Brain pericyte (primary cell): ENCODE measurements around the gene SHROOM3.
A peak's percentile ranks its signal among the peaks of the same experiment; 100 is the strongest.

Experiments used
- DNase-seq: peaks from one replicate; pipeline ENCODE4 v3.0.0-alpha.2; 2012; ENCODE audit warnings: low read depth, low spot score

The SHROOM3 gene

GRCh38 chr4:76569225-76569624, 134.2 kb downstream of the SHROOM3 start:
- DNase-seq, result no peak

GRCh38 chr4:76569706-76570105, 134.7 kb downstream of the SHROOM3 start:
- DNase-seq, result no peak

DNA sequence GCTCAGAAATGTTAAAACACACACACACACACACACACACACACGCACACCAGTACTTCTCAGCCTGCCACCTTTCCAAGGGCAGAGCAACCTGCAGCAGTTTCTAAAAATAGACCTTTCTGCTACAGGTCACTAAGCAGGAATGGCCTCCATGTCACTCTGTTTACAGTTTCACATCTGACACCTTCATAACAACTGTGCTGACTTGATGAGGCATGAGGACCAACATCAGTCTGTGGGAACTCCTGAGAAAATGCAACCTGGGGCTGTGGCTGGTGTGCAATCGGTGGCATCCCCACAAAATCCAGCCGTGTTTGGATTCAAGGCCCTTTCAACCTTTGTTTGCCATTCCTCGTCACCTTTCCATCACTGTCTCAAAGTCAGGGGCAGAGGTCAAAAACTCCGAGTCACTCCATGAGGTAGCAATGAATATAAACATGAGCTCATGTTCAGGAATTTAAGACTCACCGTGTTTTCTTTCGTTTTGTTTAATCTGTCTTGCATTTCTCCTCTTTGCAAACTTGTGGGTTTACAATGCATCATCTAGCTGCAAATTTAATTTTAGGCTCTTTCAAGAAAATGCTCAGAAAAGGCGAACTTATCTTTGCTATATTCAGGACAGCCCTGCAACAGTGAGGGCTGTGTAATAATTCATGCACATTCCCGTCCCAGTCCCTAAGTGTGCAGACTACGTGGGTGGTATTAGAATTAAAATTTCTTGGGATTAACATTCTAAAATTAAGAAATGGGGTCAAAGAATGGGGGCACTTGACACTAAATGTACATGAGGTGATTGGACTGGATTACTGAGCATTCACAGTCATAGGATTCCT, 135.3 kb downstream of the SHROOM3 start:
- DNase-seq, result no peak

DNA sequence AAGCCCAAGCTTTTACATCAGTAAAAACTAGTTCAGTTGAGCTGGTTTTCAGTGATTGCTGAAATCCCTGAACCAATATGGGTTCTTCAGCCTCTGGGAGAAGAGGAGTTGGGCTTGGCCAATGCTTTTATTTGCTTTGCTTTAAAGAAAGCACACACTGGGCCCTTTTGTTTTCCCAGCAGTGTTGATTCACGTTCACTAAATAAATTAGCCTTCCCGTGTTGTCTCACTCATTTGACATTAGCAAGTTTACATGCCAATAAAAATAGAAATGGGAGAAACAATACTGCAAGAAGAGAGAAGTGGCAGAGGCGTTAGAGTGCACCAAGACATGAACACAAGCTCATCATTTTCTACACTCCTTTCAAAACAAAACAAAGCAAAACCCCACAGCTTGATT, 136.2 kb downstream of the SHROOM3 start:
- peak; percentile 34 for DNase-seq

DNA sequence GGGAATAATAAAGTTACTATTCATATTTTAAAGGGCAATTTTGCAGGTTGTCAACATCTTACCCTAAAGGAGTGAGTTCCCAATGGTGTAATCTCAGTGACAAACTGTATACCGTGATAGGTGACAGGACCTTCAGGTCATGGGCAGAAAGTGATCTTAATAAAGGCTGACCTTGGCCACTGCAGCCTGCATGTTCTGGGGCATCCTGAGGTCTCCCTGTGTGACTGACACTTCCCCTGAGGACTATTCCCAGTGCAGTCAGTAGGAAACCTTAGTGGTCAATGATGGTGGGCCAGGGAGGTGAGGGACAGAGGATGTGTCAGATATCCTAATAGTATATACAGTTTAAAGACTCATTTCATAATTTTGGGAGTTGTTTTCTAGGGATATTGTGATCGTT, 137.2 kb downstream of the SHROOM3 start:
- DNase-seq, result no peak

GRCh38 chr4:76576824-76577223, 141.8 kb downstream of the SHROOM3 start:
- no peak for DNase-seq

- DNase-seq, result no peak
Measured at GRCh38 chr4:76578002-76578560, 143.1 kb downstream of the SHROOM3 start.

DNA sequence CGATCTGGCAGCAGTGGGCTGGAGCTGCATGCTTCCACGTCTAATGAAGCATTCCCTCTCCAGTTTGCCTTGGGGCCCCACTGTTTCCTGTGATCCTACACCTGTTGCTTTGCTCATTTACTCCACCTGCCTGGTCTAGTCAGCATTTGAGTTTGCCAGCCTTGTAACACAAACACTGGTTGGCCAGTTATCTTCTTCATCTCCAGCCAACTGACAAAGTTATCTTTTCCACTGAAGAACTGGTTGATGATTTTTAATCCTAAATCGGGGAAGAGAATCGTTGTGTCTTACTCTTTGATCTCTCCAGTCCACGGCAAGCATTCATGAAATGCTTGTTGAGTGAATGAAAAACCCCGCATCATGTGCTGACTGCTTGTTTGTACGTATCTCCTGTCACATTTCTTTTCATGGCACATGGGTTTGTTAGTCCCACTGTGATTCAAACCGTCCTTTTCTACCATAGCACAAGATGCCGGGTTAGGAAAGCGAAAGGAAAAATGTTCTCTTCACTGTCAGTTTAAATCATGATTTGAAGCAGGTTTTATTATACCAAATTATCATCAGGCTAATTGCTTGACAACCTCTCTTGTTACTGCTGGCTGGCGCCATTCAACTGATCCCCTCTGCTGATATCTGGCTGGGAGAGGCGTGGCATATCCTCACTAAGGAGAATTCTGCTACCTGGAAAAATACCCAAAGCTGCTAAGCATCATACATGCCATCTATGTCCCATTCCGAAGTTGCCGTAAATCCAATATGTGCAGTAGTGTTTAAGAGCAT, 144.8 kb downstream of the SHROOM3 start:
- no peak for DNase-seq

DNA sequence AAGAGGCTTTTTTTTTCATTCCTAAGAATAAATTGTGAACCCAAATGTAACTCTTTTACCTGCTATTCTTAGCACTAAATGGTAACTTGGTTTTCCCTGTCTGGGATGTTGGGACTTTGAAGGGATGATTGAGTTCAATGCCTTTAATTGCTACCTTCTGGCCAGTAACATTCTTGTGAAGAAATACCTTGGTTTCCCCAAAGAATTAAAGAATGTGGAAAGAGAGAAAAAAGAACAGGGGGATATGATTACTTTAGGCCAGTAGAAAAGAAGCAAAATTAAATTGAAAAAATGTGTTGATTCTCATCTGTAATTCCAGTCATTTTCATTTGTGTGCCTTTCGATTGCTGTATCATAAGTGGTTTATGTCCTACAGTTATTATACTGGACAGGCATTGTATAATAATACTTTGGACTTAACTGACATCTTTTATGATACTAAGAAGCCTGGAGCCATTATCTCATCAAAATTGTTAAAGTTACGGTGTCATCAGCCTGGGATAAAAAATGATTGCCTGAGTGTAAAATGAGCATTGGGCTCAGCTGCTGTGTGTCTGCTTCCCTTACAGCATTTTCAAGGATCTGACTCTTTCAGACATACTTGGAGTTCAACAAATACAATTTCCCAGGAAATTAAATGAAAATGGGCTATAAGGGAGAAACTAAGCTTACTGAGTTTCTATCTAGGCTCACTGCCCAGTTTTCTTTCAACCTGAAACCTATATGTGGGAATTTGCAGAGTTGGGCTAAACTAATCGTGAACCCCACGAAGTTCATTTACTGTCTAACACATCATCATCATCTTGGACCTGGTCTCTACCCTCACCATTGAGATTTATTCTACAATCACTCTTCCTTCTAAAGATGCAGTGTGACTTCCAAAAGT, 146.3 kb downstream of the SHROOM3 start:
- no peak for DNase-seq

GRCh38 chr4:76582074-76582816, 147.2 kb downstream of the SHROOM3 start:
- no peak for DNase-seq

- no peak for DNase-seq
Measured at GRCh38 chr4:76582817-76583087, 147.7 kb downstream of the SHROOM3 start.

GRCh38 chr4:76584241-76585152, 149.5 kb downstream of the SHROOM3 start:
- DNase-seq, result no peak

DNA sequence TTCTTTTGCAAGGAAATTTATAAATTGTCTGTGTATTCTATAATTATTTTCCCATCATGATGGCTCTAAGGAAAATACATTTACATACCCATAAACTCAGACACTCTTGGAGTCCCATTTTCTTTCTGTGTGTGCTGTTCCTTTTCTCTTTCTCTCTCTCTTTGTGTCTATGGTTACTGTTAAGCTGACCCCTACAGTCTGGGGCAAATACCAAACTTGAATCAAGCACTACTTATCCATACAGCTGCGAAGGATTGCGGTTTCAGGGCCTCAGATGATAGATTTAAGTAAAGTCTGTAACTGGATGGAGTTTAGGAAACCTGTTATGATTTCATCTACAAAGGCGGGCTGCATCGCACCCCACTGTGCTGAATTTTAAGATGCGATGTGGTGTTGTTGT, 150.2 kb downstream of the SHROOM3 start:
- DNase-seq, result no peak

GRCh38 chr4:76585897-76586360, 150.9 kb downstream of the SHROOM3 start:
- DNase-seq, result no peak

GRCh38 chr4:76588274-76588673, 153.2 kb downstream of the SHROOM3 start:
- no peak for DNase-seq

DNA sequence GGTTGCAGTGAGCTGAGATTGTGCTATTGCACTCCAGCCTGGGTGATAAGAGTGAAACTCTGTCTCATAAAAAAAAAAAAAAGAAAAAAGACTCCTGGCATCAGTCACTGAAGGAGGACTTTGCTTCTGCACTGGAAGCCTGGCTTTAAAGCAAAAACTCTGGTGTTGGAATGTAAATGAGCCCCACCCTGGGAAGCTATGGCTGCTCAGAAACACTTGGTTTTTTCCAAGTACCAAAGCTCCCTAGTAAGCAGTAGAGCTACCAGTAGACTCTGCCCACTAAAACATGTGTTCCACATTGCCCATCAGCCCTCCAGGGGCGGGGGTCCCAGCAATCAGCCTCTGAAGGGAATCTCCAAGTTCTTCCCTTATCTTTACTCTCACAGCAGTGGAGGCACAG, 154.4 kb downstream of the SHROOM3 start:
- no peak for DNase-seq

DNA sequence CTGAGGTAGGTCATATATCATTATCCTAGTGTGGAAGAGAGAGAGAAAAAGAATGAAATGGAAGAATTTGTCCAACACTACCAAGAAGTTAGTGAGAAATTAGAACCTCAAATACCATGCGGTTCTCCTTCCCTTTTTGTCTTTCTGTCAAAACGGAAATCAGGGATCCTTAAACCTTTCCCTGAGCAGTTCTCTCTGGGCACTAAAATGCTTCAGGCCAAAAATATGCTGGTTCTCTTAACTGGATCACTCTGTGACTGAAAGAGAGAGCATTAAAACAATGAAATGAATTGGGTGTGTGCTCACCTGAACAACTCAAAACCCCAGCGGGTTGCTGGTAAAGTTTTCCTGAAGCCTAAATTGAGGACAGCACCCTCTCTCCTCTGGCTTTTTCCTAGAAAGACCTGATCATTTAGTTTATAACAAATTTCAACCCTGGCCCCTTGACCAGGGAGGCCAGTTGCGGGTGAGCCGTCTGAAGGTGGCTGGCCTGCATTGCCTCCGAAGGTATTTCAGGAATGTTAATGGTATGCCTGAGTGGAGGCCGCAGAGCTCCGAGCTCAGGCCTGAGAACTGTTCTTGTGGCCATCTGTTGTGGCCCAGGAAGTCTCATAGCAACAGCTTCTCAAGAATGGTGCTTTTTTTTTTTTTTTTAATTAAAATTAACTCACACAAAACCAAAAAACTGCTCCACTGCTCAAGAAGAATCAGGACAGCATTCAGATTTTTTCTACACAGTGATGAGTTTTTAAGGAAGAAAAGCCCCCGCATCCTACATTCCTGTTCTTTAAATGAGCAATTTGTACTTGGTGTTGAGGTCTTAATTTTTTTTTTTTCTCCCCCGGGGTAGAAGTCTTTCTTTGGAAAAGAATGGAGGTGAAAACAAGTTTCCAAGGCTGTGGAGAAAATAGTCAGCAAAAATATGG, 155.1 kb downstream of the SHROOM3 start:
- no peak for DNase-seq

GRCh38 chr4:76590798-76591281, 155.8 kb downstream of the SHROOM3 start:
- DNase-seq, result no peak

GRCh38 chr4:76591992-76592391, 157.0 kb downstream of the SHROOM3 start:
- DNase-seq, result no peak
